Activated B cell treated with CpG ODN at 0.5 μM for 24 hours (primary cell): ENCODE results near the gene CCDC6. TPM values are rescaled to one million over a fixed set of nuclear protein-coding genes. Genes with fewer than 3 reads are reported as not detected.

ENCODE experiments used
- ATAC-seq: fragments of 200-7000 bp; cut with Tn5 transposase; one replicate; pipeline ENCODE4 v1.10.0; 2021; ENCODE audit warnings: low read depth, mild to moderate bottlenecking, moderate library complexity
- CTCF ChIA-PET: fragments of 350-600 bp; sonication (Branson Sonifier 250); formaldehyde crosslinking; loops from one replicate; lab custom pipeline; 2021; ENCODE audit warnings: antibody characterized with exemption; lab: Charles Lee
- POLR2A ChIA-PET: fragments of 350-600 bp; sonication (Branson Sonifier 250); formaldehyde crosslinking; loops from one replicate; lab custom pipeline; 2021; ENCODE audit warnings: antibody characterized with exemption; lab: Charles Lee
- DNase-seq: peaks from one replicate; pipeline ENCODE4 v3.0.0; 2022
- H3K27ac Mint-ChIP-seq: one replicate; pipeline ENCODE4 v1.8.0; 2020; ENCODE audit warnings: mixed read lengths
- H3K27me3 Mint-ChIP-seq: one replicate; pipeline ENCODE4 v1.8.0; 2021; ENCODE audit warnings: mixed read lengths
- H3K36me3 Mint-ChIP-seq: one replicate; pipeline ENCODE4 v1.8.0; 2021; ENCODE audit warnings: low read depth, mixed read lengths
- H3K4me1 Mint-ChIP-seq: one replicate; pipeline ENCODE4 v1.8.0; 2021; ENCODE audit warnings: mixed read lengths
- H3K4me3 Mint-ChIP-seq: one replicate; pipeline ENCODE4 v1.8.0; 2020; ENCODE audit warnings: mild to moderate bottlenecking, mixed read lengths
- H3K9me3 Mint-ChIP-seq: one replicate; pipeline ENCODE4 v1.8.0; 2020; ENCODE audit warnings: mixed read lengths
- intact Hi-C: fragments of 100-400 bp; cut with micrococcal nuclease; formaldehyde crosslinking; loops from one replicate; pipeline ENCODE4 v1.15.1; 2024
- total RNA-seq: library from RNA; stranded (reverse); gene quantifications from 2 replicates; pipeline ENCODE4 v1.2.3, GENCODE V29; 2022
- TF ChIP-seq, protein P1 (sequence below): fragments of 200-600 bp; IDR thresholded peaks from one replicate; pipeline ENCODE4 v1.8.0; 2022; ENCODE audit warnings: antibody characterized with exemption, mild to moderate bottlenecking

CCDC6 gene
- total RNA-seq, 1 donor from 2014 or later, result 32.2 TPM

- Mint-ChIP-seq H3K4me1 (peaks cover 52% of the 10 kb centered on the region), H3K4me3 (no peak overlapping the region), H3K36me3 (peaks cover 35% of the 10 kb centered on the region), H3K9me3 (no peaks in the 10 kb centered on the region), H3K27me3 (no peaks in the 10 kb centered on the region), H3K27ac (no peak overlapping the region)
- ATAC-seq, result no peak
- ChIA-PET POLR2A (no interaction called here), CTCF (interaction anchor here (1.4 kb wide), 1 partner anchor 9 kb away, joined by 3 read pairs; no protein-coding TSS in a partner anchor)
- DNase-seq, result no peak
- TF ChIP-seq, protein P1, sequence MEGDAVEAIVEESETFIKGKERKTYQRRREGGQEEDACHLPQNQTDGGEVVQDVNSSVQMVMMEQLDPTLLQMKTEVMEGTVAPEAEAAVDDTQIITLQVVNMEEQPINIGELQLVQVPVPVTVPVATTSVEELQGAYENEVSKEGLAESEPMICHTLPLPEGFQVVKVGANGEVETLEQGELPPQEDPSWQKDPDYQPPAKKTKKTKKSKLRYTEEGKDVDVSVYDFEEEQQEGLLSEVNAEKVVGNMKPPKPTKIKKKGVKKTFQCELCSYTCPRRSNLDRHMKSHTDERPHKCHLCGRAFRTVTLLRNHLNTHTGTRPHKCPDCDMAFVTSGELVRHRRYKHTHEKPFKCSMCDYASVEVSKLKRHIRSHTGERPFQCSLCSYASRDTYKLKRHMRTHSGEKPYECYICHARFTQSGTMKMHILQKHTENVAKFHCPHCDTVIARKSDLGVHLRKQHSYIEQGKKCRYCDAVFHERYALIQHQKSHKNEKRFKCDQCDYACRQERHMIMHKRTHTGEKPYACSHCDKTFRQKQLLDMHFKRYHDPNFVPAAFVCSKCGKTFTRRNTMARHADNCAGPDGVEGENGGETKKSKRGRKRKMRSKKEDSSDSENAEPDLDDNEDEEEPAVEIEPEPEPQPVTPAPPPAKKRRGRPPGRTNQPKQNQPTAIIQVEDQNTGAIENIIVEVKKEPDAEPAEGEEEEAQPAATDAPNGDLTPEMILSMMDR, result no peak
- intact Hi-C loops, result loop anchor here (10.0 kb wide), 1 partner anchor 365 kb away; no protein-coding TSS in a partner anchor
Measured at GRCh38 chr10:59839576-59839975, 66.8 kb downstream of the CCDC6 start.

DNA sequence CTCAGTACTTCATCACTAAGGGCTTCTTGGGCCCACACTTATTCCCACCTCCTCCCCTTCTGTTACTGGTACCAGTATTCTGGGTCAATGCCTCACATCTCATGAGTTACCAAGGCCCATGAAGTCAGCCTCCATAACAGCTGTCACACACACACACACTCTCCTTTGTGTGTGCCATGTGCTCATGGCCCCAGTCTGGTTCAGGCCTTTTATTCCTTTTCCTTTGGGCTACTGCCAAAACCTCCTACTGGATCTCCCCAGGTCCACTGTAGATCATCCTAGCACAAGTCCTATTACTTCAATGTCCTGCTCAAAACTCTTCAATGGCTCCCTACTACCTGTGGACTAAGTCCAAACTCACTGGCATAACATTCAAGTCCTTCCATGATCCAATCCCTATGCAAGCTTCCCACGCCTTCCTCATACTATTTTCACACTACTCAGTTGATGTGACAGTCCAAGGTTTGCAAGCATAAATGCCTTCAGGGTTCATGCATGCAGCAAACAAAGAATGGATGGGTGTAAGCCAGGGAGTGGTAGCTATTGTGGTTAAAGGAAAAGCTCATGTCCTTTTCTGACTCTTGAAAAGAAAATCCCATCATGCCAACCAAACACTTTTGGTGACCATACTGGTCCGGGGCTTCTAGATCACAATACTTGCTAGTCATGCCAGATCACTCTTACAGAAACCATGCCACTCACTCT lies 68.1 kb downstream of the CCDC6 start:
- Mint-ChIP-seq H3K36me3 (peaks cover 26% of the 10 kb centered on the region), H3K4me1 (peaks cover 65% of the 10 kb centered on the region), H3K27me3 (no peaks in the 10 kb centered on the region), H3K9me3 (no peaks in the 10 kb centered on the region), H3K27ac (peak overlapping the region; percentile 59), H3K4me3 (no peak overlapping the region)
- TF ChIP-seq, protein P1, result no peak
- ChIA-PET POLR2A (interaction anchor here (0.7 kb wide), 1 partner anchor 357 kb away, joined by 4 read pairs; no protein-coding TSS in a partner anchor), CTCF (interaction anchor here (1.2 kb wide), 1 partner anchor 27 kb away, joined by 5 read pairs; no protein-coding TSS in a partner anchor)
- intact Hi-C loops, result loop anchor here (10.0 kb wide), 1 partner anchor 367 kb away; no protein-coding TSS in a partner anchor
- DNase-seq (no peak), ATAC-seq (no peak)

- ATAC-seq (peak; percentile 43), DNase-seq (no peak)
- Mint-ChIP-seq H3K4me1 (peaks cover 79% of the 10 kb centered on the region), H3K36me3 (peaks cover 27% of the 10 kb centered on the region), H3K27me3 (no peaks in the 10 kb centered on the region), H3K9me3 (no peaks in the 10 kb centered on the region), H3K27ac (peak overlapping the region; percentile 84), H3K4me3 (peak overlapping the region; percentile 55)
- CTCF ChIA-PET, result interaction anchor here (1.0 to 5.0 kb wide), 3 partner anchors 31 to 75 kb away, joined by 5 to 32 read pairs (median 15); partner anchors contain the start of gene CCDC6
- TF ChIP-seq, protein P1, result no peak
- intact Hi-C loops, result loop anchor here (1.0 to 10.0 kb wide), 6 partner anchors 31 to 371 kb away; partner anchors contain the start of gene CCDC6
- POLR2A ChIA-PET, result interaction anchor here (0.5 to 2.2 kb wide), 2 partner anchors 32 to 74 kb away, joined by 4 to 25 read pairs; partner anchors contain the start of gene CCDC6
Measured at GRCh38 chr10:59833810-59834209, 72.5 kb downstream of the CCDC6 start.

- H3K36me3 Mint-ChIP-seq, result peaks cover 33% of the 10 kb centered on the region
- no peaks in the 10 kb centered on the region for H3K27me3 Mint-ChIP-seq
- POLR2A ChIA-PET, result no interaction called here
- H3K4me1 Mint-ChIP-seq, result peaks cover 72% of the 10 kb centered on the region
- H3K27ac Mint-ChIP-seq, result peak overlapping the region; percentile 7
- intact Hi-C loops, result loop anchor here (10.0 kb wide), 1 partner anchor 372 kb away; no protein-coding TSS in a partner anchor
- TF ChIP-seq, protein P1, result no peak
- H3K4me3 Mint-ChIP-seq, result no peak overlapping the region
- CTCF ChIA-PET, result interaction anchor here (0.9 to 5.0 kb wide), 4 partner anchors 21 to 206 kb away, joined by 3 to 32 read pairs (median 12); no protein-coding TSS in a partner anchor
- H3K9me3 Mint-ChIP-seq, result no peaks in the 10 kb centered on the region
- no peak for DNase-seq
- ATAC-seq, result no peak
Measured at GRCh38 chr10:59832506-59832905, 73.8 kb downstream of the CCDC6 start.
